CD4-positive, alpha-beta T cell treated with Interleukin-12 subunit alpha and Interleukin-12 subunit beta, for 1 hour (primary cell): ENCODE results near the gene ZSCAN21.
"Not testable (repeated sequence)": the region's sequence is repeated elsewhere in the genome, so short reads cannot be mapped to it uniquely, and the experiment has no call there.

Experiments used
- DNase-seq: peaks from one replicate; pipeline ENCODE4 v3.0.0-alpha.2; 2020

Gene ZSCAN21

DNA sequence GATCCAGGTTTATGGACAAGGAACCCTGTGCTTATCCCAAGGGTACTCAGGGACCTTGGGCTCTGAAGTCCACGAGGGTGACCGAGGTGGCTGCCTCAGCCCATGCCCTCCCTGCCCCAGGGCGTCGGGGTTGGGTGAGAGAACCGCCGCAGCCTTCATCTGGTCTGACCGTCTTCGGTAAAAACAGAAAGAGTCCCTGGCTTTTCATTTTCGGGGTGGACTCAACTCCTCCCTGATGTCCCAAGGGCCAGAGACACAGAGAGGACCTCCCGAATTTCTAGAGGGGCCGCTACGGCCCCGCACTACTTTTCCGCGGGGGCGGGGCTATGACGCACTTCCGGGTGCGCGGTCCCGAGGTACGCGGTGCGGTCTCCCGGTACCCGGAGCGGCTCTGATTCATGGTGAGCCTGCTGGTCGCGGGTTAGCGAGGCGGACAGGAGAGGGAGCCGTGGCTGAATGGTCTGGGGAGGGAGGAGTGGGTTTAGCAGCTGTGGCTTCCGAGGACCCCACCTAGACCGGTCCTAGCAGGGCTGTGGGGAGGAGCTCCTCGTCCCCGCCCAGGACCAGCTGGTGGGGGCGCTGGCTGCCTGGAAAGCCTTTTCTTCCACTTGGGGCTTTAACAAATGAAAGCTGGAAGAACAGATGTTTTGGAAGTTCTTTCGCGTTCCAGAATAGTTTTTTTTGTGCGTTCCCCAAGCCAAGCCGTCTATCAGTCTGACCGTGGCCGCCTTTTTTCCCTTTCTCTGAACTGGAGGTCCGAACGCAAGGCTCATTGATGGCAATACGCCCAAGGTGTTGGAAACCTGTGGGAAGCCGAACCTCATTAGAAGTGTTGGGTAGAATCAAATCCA lies at the start of gene ZSCAN21:
TSS of gene ZSCAN21 (plus strand) at position 334 of the 851 bp plus-strand sequence. CDS start 7,233 bp downstream, outside the sequence.
- peak; percentile 84 for DNase-seq

DNA sequence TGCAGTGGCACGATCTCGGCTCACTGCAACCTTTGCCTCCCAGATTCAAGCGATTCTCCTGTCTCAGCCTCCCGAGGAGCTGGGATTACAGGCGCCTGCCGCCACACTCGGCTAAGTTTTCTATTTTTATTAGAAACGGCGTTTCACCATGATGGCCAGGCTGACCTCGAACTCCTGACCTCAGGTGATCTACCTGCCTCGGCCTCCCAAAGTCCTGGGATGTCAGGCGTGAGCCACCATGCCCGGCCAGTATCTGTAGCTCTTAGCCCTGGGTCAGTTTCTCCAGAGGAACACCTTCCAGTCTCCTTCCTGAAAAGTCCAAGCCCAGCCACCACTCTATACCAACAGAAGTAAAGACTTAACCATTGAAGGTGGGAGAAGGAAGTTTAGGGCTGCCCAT lies 49.3 kb upstream of the ZSCAN21 start:
- DNase-seq: no peak

DNA sequence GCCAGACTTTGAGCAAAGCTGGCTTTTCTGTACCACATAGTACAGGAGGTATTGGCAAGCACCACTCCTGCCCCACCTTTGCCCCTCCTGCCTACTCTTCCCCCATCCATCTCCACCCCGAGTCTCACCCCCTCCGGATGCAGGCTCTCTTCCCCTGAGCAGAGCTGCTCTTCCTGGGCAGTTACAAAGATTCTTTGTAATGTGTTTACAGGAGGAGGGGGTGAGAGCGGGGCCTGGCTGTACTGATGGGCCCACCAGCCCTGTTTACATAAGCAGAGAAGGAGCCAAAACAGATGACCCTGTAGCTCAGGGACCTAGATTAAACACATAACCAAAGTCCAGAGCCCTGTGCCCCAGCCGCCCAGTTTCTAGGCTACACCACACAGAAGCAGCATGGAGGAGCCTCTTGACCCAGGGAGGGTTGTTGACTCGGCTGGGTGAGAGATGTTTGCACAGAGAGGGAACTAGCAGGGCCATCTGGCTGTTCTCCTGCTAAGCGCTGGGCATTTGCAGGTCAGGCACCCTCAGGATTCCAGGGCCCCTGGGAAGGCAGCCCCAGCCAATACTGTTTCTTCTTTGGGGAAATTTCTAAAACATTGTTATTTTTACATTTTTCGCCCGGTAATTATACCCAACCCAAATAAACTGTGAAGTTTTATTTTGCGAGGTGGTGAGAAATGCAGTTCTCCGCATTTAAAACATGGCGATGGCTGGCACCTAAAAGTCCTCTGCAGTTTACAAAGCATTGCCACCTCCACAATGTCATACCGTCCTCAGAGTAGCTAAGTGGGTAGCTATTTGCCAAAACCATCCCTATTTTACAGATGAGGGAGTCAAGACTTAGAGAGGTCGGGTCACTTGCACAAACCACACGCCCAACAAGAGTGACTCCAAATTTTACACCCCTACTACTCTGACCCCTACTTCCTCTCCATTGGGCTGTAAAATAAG lies 45.6 kb upstream of the ZSCAN21 start:
- no peak for DNase-seq

DNA sequence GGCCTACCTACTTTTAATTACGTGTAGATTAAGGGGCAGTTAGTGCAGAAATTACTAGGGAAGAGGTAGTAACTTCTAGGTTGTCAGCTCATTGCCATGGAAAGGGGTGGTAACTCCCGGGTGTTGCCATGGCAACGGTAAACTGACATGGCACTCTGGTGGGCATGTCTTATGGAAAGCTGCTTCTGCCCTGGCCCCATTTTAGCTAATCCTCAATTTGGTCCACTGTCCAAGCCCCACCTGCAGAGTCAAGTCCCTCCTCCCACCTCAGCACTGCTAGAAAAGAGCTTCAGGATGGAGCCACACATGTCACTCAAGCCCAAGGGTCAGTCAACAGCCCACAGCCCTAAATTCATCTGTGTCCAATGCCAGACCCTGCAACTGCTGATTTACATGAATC lies 41.7 kb upstream of the ZSCAN21 start:
- no peak for DNase-seq

DNA sequence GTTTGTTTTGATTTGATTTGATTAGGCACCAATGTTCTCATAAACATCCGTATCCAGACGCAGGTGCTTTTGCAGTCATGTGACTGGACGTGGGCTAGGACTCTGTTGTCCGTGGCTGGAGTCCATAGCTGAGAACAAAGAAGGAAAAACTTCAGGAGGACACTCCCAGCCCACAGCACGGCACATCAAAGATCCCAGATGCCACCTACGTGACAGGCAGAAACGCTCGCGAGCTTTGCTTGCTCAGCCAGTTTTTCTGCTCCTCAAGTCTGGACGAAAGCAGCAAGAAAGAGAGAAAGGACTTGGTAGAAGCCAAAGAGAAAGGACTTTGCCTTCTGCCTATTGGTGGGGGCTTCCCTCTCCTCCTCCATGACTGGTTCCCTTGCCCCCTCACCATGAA lies 41.0 kb upstream of the ZSCAN21 start:
- DNase-seq: no peak

DNA sequence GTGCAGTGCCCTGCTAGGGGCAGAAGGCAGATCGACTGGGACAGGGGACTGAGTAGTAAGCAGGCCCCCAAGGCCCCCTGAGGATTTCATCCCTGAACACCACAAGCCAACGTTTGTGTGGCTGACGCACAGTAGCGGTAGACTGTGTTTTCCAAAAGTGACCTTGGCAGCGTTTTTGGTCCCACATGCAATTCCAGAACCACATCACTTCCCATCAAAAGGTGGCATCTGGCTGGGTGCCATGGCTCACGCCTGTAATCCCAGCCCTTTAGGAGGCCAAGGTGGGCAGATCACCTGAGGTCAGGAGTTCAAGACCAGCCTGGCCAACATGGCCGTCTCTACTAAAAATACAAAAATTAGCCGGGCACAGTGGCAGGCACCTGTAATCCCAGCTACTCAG lies 39.6 kb upstream of the ZSCAN21 start:
- DNase-seq: not testable (repeated sequence)

DNA sequence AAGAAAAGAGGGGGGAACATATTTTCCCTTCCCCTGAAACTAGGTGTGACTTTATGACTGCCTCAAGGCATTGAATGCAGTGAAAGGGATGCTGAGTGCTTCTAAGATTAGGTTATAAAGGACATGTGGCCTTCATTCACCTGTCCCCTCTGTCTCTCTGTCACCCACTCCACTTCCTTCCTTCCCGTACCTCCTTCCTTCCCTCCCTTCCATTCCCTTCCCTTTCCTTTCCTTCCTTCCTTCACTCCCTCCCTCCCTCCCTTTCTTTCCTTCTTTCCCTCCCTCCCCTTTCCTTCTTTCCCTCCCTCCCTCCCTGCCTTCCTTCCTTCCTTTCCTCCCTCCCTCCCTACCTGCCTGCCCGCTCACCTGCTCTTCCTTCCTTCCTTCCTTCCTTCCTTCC lies 38.7 kb upstream of the ZSCAN21 start:
- DNase-seq: no peak

DNA sequence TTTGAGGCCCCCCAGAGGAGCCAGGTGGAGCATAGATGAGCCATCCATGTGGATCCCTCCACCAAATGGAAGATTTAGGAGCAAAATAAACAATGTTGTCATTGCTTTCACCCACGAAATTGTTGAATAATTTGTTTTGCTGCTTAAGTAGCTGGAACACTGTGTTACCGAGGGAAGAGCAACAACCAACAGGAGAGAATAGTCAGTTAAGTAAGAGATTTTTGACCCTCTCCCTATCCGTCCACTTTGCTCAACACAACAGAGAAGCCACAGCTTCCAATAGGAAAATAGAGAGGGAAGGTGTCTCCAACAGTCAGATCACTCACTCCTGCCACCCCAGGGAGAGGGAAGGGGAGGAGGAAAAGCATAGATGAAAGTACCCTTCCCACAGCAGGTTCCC lies 38.1 kb upstream of the ZSCAN21 start:
- no peak for DNase-seq

DNA sequence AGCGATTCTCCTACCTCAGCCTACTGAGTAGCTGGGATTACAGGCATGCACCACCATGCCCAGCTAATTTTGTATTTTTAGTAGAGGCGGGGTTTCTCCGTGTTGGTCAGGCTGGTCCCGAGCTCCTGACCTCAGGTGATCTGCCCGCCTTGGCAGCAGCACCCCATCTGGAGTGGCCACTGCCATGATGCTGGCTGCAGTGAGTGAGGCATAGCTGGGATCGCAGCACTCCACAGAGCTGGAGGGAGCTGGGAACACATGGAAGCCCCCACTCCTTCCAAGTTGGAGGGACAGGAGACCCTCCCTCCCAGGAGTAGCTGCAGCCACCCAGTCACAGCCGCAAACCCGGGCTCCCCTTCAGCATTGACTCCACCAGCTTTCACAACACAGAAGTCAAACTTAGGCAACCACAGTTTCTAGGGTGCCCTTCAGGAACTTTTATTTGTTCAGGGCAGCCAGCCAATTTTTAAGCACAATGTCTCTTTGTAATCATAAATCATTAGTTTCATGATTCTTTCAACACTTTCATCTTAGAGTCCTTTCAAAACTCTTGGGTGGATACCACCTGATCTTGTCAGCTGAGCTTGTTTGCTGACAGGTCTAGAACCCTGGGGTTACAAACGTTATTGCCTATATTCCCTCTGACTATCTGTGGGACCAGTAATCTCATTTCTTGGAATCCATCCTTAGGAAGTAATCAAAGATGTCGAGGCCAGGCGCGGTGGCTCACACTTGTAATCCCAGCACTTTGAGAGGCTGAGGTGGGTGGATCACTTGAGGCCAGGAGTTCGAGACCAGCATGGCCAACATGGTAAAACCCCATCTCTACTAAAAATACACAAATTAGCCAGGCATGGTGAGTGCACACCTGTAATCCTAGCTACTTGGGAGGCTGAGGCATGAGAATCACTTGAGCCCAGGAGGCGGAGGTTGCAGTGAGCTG lies 36.9 kb upstream of the ZSCAN21 start:
- DNase-seq: not testable (repeated sequence)

DNA sequence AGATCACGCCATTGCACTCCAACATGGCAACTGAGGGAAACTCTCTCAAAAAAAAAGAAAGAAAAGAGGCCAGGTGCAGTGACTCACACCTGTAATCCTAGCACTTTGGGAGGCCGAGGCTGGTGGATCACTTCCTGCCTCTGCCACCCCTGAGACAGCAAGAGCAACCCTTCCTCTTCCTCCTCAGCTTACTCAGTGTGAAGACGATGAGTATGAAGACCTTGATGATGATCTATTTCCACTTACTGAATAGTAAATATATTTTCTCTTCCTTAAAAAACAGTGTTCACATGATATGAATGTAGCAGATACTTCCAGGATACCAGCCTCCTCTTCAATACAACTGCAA lies 36.3 kb upstream of the ZSCAN21 start:
- DNase-seq: no peak

DNA sequence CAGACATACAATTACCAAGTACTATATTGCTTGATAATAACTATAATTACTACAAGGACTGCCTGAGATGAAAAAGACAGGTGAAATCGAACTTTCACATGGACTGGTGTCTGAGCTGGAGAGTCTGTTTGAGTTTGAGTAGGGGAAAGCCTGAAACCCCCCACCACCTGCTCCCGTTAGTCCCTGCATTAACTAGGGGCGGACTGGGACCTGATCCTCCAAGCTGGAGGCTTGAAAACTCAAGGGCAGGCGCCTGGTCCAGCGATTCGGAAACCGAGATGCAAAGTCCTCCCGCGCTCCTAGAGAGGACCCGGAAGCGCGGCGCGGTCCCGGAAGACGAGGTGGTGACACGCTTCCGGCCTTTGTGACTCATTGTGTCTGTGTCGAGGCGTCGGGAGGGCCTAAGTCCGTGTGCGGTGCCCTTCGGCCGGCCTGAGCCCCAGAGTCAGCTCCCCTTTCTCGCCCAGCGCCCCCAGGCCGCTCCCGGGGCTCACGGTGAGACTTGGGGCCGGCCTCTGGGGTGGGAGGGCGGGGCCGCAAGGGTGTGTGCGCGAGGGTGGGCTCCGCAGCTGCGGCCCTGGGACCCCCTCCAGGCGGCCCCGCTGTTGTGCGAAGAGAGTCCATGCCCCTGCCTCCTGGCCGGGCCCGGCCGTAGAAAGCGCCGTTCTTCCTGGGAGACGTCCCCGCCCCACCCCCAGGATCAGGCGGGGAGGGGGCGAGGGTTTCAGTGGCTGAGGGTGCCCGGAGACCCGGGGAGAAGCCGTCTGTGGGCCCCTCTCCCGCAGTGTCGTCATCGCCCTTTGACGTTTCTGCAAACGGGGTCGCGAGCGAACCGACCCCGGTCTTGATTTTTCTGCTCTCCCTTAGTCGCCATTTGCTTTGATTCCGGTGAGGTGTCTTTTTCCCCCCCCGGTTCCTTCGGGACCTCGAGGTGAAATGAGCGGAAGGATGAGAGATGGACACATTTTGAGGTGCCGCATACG lies 34.1 kb upstream of the ZSCAN21 start, which contains the start of gene ZKSCAN1:
TSS of gene ZKSCAN1 (plus strand) at position 365 of the 983 bp plus-strand sequence. CDS start 7,911 bp downstream, outside the sequence.
- DNase-seq: peak; percentile 90

DNA sequence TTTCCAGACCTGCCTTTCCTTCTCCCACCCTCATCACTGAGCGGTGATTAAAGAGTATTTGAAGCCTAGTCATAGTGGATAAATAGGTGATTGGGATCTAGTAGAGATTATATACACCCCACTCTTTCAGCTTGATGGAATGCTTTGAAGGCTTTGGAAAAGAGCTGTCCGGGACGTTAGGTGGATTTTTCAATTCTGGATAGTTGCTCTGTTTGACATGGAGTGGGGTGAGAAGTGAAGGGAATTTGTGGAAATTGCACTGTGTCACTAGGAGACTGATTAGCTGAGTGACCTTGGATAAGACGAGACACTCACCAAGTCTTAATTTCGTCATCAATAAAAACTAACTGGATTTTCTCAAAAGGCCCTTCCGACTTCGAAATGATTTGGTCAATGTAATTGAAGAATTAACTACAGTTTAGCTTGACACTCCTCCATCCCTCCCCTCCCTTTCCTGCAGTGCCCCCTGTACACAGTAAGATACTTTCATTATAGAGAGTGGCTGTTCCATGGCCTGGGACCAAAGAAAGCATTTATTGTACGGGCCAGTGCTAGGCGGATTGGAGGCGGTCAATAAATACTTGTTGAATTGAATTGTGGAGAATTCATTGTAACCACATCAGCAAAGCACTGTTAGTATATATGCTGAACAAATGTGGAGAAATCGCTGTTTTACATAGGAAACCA lies 33.2 kb upstream of the ZSCAN21 start:
- DNase-seq: no peak

DNA sequence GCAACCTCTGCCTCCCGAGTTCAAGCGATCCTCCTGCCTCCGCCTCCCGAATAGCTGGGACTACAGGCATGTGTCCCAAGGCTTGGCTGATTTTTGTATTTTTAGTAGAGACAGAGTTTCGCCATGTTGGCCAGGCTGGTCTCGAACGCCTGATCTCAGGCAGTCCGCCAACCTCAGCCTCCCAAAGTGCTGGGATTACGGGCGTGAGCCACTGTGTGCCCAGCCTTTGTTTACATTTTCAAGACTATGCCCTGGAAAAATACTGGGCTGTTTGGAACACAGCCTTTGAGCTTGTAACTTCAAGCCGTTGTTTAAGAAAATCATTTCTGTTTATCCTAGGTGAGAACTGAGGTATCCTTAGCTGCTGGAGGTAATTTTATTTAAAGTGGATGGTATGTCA lies 32.3 kb upstream of the ZSCAN21 start:
- DNase-seq: no peak

DNA sequence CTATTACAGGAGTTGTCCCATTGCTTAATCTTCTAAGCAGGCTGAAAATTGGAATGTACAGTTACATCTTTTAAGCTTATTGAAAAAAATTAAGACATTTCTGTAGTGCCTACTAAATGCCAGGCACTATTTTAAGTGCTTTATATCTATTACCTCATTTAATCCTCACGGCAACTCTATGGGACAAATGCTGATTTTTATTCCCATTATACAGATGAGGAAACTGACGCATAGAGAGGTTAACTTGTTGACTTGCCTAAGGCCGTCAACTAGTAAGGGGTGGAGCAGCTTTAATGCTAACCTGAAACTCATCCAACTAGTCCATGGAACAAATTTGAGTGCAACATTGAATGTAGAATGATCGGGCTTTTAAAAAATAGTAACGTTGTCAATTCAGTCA lies 31.7 kb upstream of the ZSCAN21 start:
- DNase-seq: no peak

DNA sequence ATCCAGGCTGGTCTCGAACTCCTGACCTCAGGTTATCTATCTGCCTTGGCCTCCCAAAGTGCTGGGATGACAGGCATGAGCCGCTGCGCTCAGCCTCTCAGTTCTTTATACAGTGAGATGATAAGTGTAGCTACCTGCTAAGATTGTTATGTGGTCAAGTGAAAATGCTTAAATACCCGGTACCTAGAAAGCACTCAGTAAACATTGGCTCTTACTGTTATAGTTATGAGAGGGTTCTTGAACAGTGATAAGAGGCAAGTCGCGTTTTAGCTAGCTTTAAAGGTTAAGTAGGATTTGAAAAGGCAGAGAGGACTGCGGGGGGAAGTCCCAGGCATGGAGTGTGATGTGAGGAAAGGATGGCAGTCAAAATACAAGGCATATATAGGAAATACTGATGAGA lies 29.7 kb upstream of the ZSCAN21 start:
- DNase-seq: no peak

DNA sequence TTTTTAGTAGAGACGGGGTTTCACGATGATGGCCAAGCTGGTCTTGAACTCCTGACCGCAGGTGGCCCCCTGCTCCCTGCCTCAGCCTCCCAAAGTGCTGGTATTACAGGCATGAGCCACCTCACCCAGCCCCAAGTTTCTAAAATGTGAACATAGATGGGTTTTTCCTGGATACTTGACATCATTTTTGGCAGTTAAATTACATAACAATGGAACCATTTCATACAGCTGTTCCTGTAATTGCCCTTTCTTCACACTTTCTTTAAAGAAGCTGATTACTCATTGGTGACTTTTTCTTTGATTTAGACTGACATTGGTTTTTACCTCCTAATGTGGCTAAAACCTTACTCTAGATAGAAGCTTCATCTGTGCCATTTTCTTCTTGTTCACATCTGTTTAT lies 28.3 kb upstream of the ZSCAN21 start:
- no peak for DNase-seq

DNA sequence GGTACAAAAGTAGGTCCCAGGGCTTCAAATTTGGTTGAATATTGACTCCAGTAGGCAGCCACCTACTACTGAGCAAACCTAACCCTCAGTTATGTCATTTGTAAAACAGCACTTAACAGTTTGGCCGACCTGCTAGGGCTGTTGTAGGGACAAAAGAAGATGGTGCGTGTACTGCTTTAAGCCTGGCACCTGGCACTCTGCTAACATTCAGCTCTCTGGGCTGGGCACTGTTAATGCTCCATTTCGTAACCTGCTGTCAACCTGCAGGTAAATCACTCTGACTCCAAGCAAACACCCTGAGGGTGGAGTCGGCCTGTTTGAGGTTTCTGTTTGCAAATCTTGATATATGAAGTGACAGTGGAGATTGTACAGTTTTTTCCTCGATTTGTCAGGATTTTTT lies 27.0 kb upstream of the ZSCAN21 start:
- DNase-seq: no peak

DNA sequence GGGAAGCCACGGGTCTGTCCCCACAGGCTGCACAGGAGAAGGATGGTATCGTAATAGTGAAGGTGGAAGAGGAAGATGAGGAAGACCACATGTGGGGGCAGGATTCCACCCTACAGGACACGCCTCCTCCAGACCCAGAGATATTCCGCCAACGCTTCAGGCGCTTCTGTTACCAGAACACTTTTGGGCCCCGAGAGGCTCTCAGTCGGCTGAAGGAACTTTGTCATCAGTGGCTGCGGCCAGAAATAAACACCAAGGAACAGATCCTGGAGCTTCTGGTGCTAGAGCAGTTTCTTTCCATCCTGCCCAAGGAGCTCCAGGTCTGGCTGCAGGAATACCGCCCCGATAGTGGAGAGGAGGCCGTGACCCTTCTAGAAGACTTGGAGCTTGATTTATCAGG lies 26.0 kb upstream of the ZSCAN21 start:
- DNase-seq: no peak

DNA sequence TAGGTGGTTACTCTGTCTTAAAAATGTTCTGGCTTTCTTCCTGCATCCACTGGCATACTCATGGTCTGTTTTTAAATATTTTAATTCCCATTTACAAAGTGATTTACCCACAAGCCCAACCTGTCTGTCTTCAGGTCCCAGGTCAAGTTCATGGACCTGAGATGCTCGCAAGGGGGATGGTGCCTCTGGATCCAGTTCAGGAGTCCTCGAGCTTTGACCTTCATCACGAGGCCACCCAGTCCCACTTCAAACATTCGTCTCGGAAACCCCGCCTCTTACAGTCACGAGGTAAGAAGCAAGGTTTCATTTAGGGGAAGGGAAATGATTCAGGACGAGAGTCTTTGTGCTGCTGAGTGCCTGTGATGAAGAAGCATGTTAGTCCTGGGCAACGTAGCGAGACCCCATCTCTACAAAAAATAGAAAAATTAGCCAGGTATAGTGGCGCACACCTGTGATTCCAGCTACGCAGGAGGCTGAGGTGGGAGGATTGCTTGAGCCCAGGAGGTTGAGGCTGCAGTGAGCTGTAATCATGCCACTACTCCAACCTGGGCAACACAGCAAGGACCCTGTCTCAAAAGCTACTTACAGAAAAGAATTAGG lies 25.5 kb upstream of the ZSCAN21 start:
- no peak for DNase-seq

DNA sequence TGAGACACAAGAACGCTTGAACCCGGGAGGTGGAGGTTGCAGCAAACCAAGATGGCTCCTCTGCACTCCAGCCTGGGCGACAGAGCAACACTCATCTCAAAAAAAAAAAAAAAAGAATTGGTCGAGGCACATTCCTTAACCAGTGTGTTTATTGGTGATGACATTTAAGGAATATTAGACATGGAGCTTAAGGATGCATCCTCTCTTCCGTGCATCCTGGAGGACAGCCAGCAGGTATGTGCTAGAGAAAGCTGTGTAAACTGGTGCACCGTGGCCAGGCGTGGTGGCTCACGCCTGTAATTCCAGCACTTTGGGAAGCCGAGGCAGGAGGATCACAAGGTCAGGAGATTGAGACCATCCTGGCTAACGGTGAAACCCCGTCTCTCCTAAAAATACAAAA lies 22.4 kb upstream of the ZSCAN21 start:
- no peak for DNase-seq
